Stimulated activated naive CD8-positive, alpha-beta T cell treated with anti-CD3 and anti-CD28 coated beads, Interleukin-15, Interleukin-2, amounts not matched to agents 100 ng/mL and 50 ng/mL, for 24 hours (primary cell): ENCODE data around the gene UNC5C.

Experiments
- H3K27ac Mint-ChIP-seq: one replicate; pipeline ENCODE4 v1.8.0; 2021; ENCODE audit warnings: mild to moderate bottlenecking, mixed read lengths
- H3K27me3 Mint-ChIP-seq: one replicate; pipeline ENCODE4 v1.8.0; 2021; ENCODE audit warnings: mixed read lengths
- H3K36me3 Mint-ChIP-seq: one replicate; pipeline ENCODE4 v1.8.0; 2021; ENCODE audit warnings: low read depth, mixed read lengths
- H3K4me1 Mint-ChIP-seq: one replicate; pipeline ENCODE4 v1.8.0; 2021; ENCODE audit warnings: low read depth, mixed read lengths
- H3K4me3 Mint-ChIP-seq: one replicate; pipeline ENCODE4 v1.8.0; 2021; ENCODE audit warnings: mild to moderate bottlenecking, mixed read lengths
- H3K9me3 Mint-ChIP-seq: one replicate; pipeline ENCODE4 v1.8.0; 2021; ENCODE audit warnings: mixed read lengths

Gene UNC5C

DNA sequence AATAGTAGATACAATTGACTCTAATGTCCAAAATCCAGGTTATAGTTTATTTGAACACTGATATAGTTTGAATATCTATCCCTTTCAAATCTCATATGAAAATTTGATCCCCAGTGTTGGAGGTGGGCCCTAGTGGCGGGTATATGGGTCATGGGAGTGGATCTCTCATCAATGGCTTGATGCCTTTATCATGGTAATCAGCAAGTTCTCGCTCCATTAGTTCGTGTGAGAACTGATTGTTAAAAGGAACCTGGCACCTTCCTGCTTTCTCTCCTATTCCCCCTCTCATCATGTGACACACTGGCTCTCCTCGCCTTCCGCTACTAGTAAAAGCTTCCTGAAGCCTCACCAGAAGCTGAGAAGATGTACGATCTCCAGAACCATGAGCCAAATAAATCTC, 70.1 kb downstream of the UNC5C start:
- H3K4me3 Mint-ChIP-seq, result no peak overlapping the region
- H3K36me3 Mint-ChIP-seq, result no peaks in the 10 kb centered on the region
- no peak overlapping the region for H3K27ac Mint-ChIP-seq
- H3K9me3 Mint-ChIP-seq, result no peaks in the 10 kb centered on the region
- no peaks in the 10 kb centered on the region for H3K27me3 Mint-ChIP-seq
- no peaks in the 10 kb centered on the region for H3K4me1 Mint-ChIP-seq

GRCh38 chr4:95476121-95476520, 72.7 kb downstream of the UNC5C start:
- Mint-ChIP-seq H3K9me3 (no peaks in the 10 kb centered on the region), H3K4me3 (no peak overlapping the region), H3K36me3 (no peaks in the 10 kb centered on the region), H3K4me1 (no peaks in the 10 kb centered on the region), H3K27me3 (no peaks in the 10 kb centered on the region), H3K27ac (no peak overlapping the region)

DNA sequence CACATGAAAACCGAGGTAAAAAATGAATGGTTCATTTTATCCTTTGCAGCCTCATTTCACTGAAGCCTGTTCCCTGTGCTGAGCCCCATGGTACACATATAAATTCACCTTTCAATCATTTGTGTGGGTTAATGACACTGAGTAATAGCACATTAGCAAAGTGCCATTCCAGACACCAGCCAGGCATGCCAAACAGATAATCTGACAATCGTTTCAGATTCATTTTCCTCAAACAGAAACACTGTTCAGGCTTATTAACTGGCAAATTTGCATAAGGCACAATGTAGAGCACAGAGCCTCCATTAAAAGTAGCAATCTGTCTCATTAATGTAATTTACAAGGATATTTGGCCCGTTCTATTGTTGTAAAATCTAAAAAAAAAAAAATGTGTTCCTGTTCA, 76.2 kb downstream of the UNC5C start:
- no peaks in the 10 kb centered on the region for H3K9me3 Mint-ChIP-seq
- H3K4me3 Mint-ChIP-seq, result no peak overlapping the region
- H3K27me3 Mint-ChIP-seq, result no peaks in the 10 kb centered on the region
- no peak overlapping the region for H3K27ac Mint-ChIP-seq
- H3K4me1 Mint-ChIP-seq, result no peaks in the 10 kb centered on the region
- H3K36me3 Mint-ChIP-seq, result no peaks in the 10 kb centered on the region

DNA sequence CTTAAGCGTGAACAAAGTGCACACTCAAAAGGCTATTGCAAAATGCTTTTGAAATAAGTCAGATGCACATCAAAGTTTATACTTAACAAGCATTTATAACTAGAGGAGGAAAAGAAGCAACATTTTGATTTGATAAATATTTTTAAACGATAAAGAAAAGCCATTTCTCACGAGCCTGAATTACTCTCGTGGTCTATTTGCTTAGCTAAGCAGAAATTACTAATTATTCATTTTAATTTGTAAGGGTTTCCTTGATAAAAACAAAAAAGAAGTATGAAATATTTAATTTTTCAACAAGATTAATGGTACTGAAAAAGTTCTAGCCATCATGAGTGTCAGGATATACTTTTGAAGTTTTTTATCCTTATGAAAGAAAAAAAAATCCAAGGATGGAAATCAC, 78.2 kb downstream of the UNC5C start:
- no peaks in the 10 kb centered on the region for H3K36me3 Mint-ChIP-seq
- H3K4me3 Mint-ChIP-seq, result no peak overlapping the region
- no peaks in the 10 kb centered on the region for H3K4me1 Mint-ChIP-seq
- no peaks in the 10 kb centered on the region for H3K9me3 Mint-ChIP-seq
- H3K27ac Mint-ChIP-seq, result no peak overlapping the region
- no peaks in the 10 kb centered on the region for H3K27me3 Mint-ChIP-seq

DNA sequence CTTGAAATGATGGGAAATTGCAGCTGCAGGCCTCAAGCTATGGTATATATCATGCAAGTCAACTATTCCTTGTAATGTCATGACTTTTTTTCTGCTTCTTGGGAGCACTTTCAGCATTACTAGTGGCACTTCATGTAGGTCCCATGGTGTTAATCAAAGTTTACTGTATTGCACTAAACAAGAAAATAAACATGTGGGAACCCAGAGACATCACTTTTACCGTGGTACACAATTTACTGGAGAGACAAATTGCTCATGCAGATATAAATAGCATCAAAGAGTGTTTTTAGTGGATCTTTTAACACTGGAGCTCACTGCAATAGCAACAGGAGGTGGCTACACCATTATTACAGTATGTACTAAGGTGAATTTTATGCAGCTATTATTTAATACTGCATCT, 79.2 kb downstream of the UNC5C start:
- Mint-ChIP-seq H3K27ac (no peak overlapping the region), H3K9me3 (no peaks in the 10 kb centered on the region), H3K27me3 (no peaks in the 10 kb centered on the region), H3K4me3 (no peak overlapping the region), H3K36me3 (no peaks in the 10 kb centered on the region), H3K4me1 (no peaks in the 10 kb centered on the region)

GRCh38 chr4:95466791-95467190, 82.0 kb downstream of the UNC5C start:
- Mint-ChIP-seq H3K36me3 (no peaks in the 10 kb centered on the region), H3K9me3 (no peaks in the 10 kb centered on the region), H3K4me3 (no peak overlapping the region), H3K27me3 (no peaks in the 10 kb centered on the region), H3K4me1 (no peaks in the 10 kb centered on the region), H3K27ac (no peak overlapping the region)

GRCh38 chr4:95465010-95465409, 83.8 kb downstream of the UNC5C start:
- Mint-ChIP-seq H3K27me3 (peaks cover 4% of the 10 kb centered on the region), H3K4me3 (no peak overlapping the region), H3K4me1 (no peaks in the 10 kb centered on the region), H3K27ac (no peak overlapping the region), H3K9me3 (peaks cover 5% of the 10 kb centered on the region), H3K36me3 (no peaks in the 10 kb centered on the region)

- peaks cover 5% of the 10 kb centered on the region for H3K9me3 Mint-ChIP-seq
- H3K36me3 Mint-ChIP-seq, result no peaks in the 10 kb centered on the region
- no peaks in the 10 kb centered on the region for H3K4me1 Mint-ChIP-seq
- H3K27me3 Mint-ChIP-seq, result peaks cover 4% of the 10 kb centered on the region
- no peak overlapping the region for H3K4me3 Mint-ChIP-seq
- no peak overlapping the region for H3K27ac Mint-ChIP-seq
Measured at GRCh38 chr4:95462921-95463320, 85.9 kb downstream of the UNC5C start.

DNA sequence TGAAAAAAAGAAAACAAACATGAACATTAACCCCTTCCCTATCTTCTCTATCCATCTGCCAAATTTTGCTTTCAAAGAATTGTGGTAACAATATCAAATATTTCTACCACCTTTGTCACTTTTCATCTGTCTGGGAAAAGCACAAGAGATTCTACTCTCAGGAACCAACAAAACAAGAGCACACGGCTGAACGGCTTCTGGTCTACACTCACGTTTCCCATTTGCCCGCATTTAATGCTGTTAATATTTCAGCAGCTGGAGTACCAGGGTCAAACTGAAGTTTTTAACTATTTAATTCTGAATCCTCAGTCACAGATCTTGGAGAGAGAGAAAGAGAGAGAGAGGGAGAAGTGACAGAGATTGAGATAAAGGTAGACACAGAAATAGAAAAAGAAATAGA, 91.4 kb downstream of the UNC5C start:
- Mint-ChIP-seq H3K27me3 (peaks cover 4% of the 10 kb centered on the region), H3K9me3 (peaks cover 10% of the 10 kb centered on the region), H3K27ac (no peak overlapping the region)

DNA sequence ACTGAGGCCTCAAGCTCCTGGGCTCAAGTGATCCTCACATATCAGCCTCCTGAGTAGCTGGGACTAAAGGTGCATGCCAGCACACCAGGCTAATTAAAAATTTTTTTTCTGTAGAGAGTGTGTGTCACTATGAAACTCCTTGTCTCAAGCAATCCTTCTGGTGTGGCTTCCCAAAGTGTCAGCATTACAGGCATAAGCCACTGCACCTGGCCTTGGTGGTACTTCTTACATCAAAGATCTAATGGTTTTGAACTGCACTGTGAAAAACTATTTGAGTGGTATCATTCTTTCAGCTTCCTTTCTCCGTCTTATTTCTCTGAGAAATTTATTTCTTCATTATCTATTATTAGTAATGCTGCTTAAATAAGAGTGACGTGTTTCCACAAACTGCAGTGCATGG, 98.5 kb downstream of the UNC5C start:
- H3K4me3 Mint-ChIP-seq, result no peak overlapping the region
- no peak overlapping the region for H3K27ac Mint-ChIP-seq
- peaks cover 5% of the 10 kb centered on the region for H3K9me3 Mint-ChIP-seq
- H3K27me3 Mint-ChIP-seq, result no peaks in the 10 kb centered on the region
- H3K36me3 Mint-ChIP-seq, result no peaks in the 10 kb centered on the region
- H3K4me1 Mint-ChIP-seq, result no peaks in the 10 kb centered on the region

More for the DNA sequence above, 91.4 kb downstream of the UNC5C start:
- Mint-ChIP-seq H3K36me3 (no peaks in the 10 kb centered on the region), H3K4me3 (no peak overlapping the region), H3K4me1 (no peaks in the 10 kb centered on the region)

- H3K4me3 Mint-ChIP-seq, result no peak overlapping the region
- H3K4me1 Mint-ChIP-seq, result no peaks in the 10 kb centered on the region
- H3K36me3 Mint-ChIP-seq, result no peaks in the 10 kb centered on the region
- no peaks in the 10 kb centered on the region for H3K9me3 Mint-ChIP-seq
- no peak overlapping the region for H3K27ac Mint-ChIP-seq
- H3K27me3 Mint-ChIP-seq, result no peaks in the 10 kb centered on the region
Measured at GRCh38 chr4:95446173-95446572, 102.6 kb downstream of the UNC5C start.

DNA sequence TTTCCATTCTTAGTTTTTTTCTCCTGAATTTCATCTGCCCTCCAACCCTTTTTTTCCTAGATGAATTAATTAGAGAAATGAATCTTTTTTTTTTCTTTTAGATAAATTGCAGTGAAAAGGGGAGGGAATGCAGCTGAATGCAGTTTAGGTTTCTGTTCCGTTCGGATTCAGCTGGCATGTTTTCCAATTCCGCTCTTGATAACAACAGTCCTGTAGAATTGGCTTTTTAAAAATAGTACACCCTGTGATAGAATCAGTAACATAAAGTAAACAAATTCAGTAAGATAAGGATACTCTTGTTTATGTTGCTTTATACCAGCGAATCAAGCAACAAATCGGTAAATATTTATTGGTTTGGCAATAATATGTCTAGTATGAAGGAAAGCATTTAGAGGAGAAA, 103.5 kb downstream of the UNC5C start:
- no peak overlapping the region for H3K4me3 Mint-ChIP-seq
- no peaks in the 10 kb centered on the region for H3K36me3 Mint-ChIP-seq
- H3K9me3 Mint-ChIP-seq, result no peaks in the 10 kb centered on the region
- no peak overlapping the region for H3K27ac Mint-ChIP-seq
- no peaks in the 10 kb centered on the region for H3K4me1 Mint-ChIP-seq
- H3K27me3 Mint-ChIP-seq, result no peaks in the 10 kb centered on the region

- Mint-ChIP-seq H3K9me3 (no peaks in the 10 kb centered on the region), H3K27me3 (no peaks in the 10 kb centered on the region), H3K4me3 (no peak overlapping the region), H3K4me1 (no peaks in the 10 kb centered on the region), H3K27ac (no peak overlapping the region), H3K36me3 (no peaks in the 10 kb centered on the region)
Measured at GRCh38 chr4:95444812-95445211, 104.0 kb downstream of the UNC5C start.

DNA sequence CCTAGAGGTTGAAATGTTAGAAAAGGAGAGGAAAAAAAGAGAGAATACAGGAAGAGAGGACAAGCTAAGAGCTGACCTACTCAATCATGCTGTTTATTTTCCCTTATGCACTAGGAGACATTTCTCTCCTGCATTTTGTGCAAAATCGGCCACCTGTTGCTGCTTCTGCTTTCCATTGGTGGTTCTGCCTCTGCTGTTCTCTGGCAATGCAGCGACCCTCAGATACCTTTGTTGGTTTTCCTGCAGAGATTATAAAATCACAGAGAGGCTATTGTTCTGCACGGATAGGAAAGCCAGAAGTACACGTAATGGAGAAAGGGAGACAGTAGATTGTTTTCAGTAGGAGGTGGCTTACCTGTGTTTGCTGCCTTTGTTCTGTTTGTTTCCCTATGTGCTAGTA, 108.9 kb downstream of the UNC5C start:
- H3K9me3 Mint-ChIP-seq, result no peaks in the 10 kb centered on the region
- no peaks in the 10 kb centered on the region for H3K27me3 Mint-ChIP-seq
- no peaks in the 10 kb centered on the region for H3K4me1 Mint-ChIP-seq
- no peak overlapping the region for H3K27ac Mint-ChIP-seq
- no peak overlapping the region for H3K4me3 Mint-ChIP-seq
- no peaks in the 10 kb centered on the region for H3K36me3 Mint-ChIP-seq

DNA sequence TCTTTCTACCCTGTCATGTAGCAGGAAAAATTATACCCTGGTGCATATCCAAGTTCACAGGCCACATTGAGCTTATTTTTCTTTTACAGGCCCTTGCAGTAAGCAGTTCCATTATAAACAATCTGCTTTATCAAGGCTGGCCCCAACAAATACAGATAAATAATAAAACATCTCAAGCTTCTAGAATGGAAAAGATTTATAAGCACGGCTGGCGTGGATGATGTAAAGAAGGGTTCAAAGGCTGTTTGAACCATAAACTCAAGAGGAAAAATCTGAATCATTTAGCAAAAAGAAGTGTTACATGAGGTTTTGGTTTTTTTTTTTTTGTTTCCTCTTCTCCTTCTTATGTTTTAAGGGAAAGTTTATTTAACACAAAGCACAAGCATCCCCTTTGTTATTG, 109.7 kb downstream of the UNC5C start:
- no peaks in the 10 kb centered on the region for H3K4me1 Mint-ChIP-seq
- no peak overlapping the region for H3K27ac Mint-ChIP-seq
- no peaks in the 10 kb centered on the region for H3K36me3 Mint-ChIP-seq
- H3K27me3 Mint-ChIP-seq, result no peaks in the 10 kb centered on the region
- H3K9me3 Mint-ChIP-seq, result no peaks in the 10 kb centered on the region
- H3K4me3 Mint-ChIP-seq, result no peak overlapping the region

GRCh38 chr4:95432466-95432865, 116.3 kb downstream of the UNC5C start:
- no peaks in the 10 kb centered on the region for H3K4me1 Mint-ChIP-seq
- H3K36me3 Mint-ChIP-seq, result no peaks in the 10 kb centered on the region
- no peaks in the 10 kb centered on the region for H3K27me3 Mint-ChIP-seq
- H3K27ac Mint-ChIP-seq, result no peak overlapping the region
- H3K9me3 Mint-ChIP-seq, result no peaks in the 10 kb centered on the region
- no peak overlapping the region for H3K4me3 Mint-ChIP-seq

DNA sequence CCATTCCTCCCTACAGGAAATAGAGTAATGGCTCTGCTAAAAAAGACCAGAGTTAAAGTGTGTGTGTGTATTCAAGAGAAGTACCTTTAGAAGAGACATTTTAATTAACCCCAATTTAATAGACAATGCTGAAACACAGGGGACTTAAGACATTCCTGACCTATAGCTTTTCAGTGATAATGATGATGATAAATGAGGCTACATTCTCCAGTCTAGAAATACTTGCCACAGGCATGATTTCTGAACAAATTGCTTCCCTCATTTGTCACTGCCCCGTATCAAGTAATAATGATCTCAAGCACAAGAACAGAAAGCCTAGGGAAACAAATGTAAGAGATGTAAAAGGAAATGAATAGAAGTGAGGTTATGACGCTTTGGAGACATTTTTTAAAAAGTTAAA, 117.1 kb downstream of the UNC5C start:
- no peak overlapping the region for H3K4me3 Mint-ChIP-seq
- H3K27me3 Mint-ChIP-seq, result no peaks in the 10 kb centered on the region
- no peak overlapping the region for H3K27ac Mint-ChIP-seq
- H3K9me3 Mint-ChIP-seq, result no peaks in the 10 kb centered on the region
- no peaks in the 10 kb centered on the region for H3K4me1 Mint-ChIP-seq
- no peaks in the 10 kb centered on the region for H3K36me3 Mint-ChIP-seq
